Fibroblast of mammary gland (primary cell): ENCODE data around the gene NFKBIE.

ENCODE experiments used
- DNase-seq: peaks from one replicate; pipeline ENCODE4 v3.0.0-alpha.2; 2010; ENCODE audit warnings: low read depth
- H3K4me3 ChIP-seq: 2 replicates; pipeline ENCODE4 v1.5.1; 2011; ENCODE audit warnings: low read depth, mild to moderate bottlenecking, low read length, moderate library complexity; ENCODE audit not compliant: control insufficient read depth
- CTCF ChIP-seq: conservative IDR thresholded peaks from 2 replicates; pipeline ENCODE4 v1.5.1; 2011; ENCODE audit warnings: low read depth, low read length, inconsistent platforms; ENCODE audit not compliant: control insufficient read depth, insufficient read depth

The NFKBIE gene

GRCh38 chr6:44286285-44286565, 20.9 kb upstream of the NFKBIE start:
- H3K4me3 ChIP-seq = no peak overlapping the region
- no peak for TF ChIP-seq CTCF
- DNase-seq = no peak

- no peak overlapping the region for H3K4me3 ChIP-seq
- TF ChIP-seq CTCF = no peak
- DNase-seq = no peak
Observed at GRCh38 chr6:44285552-44286284, 20.4 kb upstream of the NFKBIE start.

- H3K4me3 ChIP-seq = no peak overlapping the region
- DNase-seq = no peak
- no peak for TF ChIP-seq CTCF
Observed at GRCh38 chr6:44284867-44285266, 19.5 kb upstream of the NFKBIE start.

GRCh38 chr6:44284121-44284520, 18.8 kb upstream of the NFKBIE start:
- no peak for TF ChIP-seq CTCF
- DNase-seq = no peak
- no peak overlapping the region for H3K4me3 ChIP-seq

GRCh38 chr6:44278774-44279697, 13.7 kb upstream of the NFKBIE start:
- DNase-seq = no peak
- no peak for TF ChIP-seq CTCF

GRCh38 chr6:44278315-44278714, 13.0 kb upstream of the NFKBIE start:
- no peak for DNase-seq
- no peak for TF ChIP-seq CTCF
- H3K4me3 ChIP-seq = no peak overlapping the region

More at GRCh38 chr6:44278774-44279697, 13.7 kb upstream of the NFKBIE start:
- H3K4me3 ChIP-seq = no peak overlapping the region
